H1 (cell line): ENCODE measurements around the gene AKR1C8. TPM values are rescaled to one million over a fixed set of nuclear protein-coding genes. Genes with fewer than 3 reads are reported as not detected.

Source experiments
- CTCF ChIA-PET: fragments of 300-600 bp; sonication (Branson Sonifier 250); formaldehyde crosslinking; loops from one replicate; lab custom pipeline; 2021; ENCODE audit not compliant: partially characterized antibody; lab: Charles Lee
- POLR2A ChIA-PET: fragments of 300-600 bp; sonication (Branson Sonifier 250); formaldehyde crosslinking; loops from one replicate; lab custom pipeline; 2021; ENCODE audit warnings: inconsistent platforms; ENCODE audit not compliant: partially characterized antibody; lab: Charles Lee
- DNase-seq, 2 experiments: peaks; one replicate each; pipeline versions ENCODE4 v3.0.0 to v3.0.0-alpha.2; 2010 to 2022; ENCODE audit warnings: low spot score in 2 of 2, low read depth in 1 of 2, mixed read lengths in 1 of 2
- FAIRE-seq: peaks from 2 replicates; lab custom pipeline; 2011; peaks lifted over from hg19 to GRCh38; lab: Jason Lieb, UNC
- H2AFZ ChIP-seq: 2 replicates; pipeline ENCODE4 v1.8.1; 2012; ENCODE audit warnings: low read length, inconsistent platforms
- H2AK5ac ChIP-seq: 2 replicates; pipeline ENCODE4 v1.6.1; 2013; ENCODE audit warnings: low read depth, low read length
- H2BK120ac ChIP-seq: replicated peaks from 2 replicates; pipeline ENCODE3; 2013; ENCODE audit warnings: low read depth, low read length, inconsistent platforms
- H2BK12ac ChIP-seq: 2 replicates; pipeline ENCODE4 v1.6.1; 2013; ENCODE audit warnings: low read depth, low read length
- H2BK15ac ChIP-seq: 2 replicates; pipeline ENCODE4 v1.6.1; 2013; ENCODE audit warnings: low read length
- H2BK20ac ChIP-seq: 2 replicates; pipeline ENCODE4 v1.6.1; 2013; ENCODE audit warnings: low read length
- H2BK5ac ChIP-seq: 2 replicates; pipeline ENCODE4 v1.6.1; 2013; ENCODE audit warnings: low read depth, low read length
- H3K14ac ChIP-seq: 2 replicates; pipeline ENCODE4 v1.6.1; 2013; ENCODE audit warnings: inconsistent platforms; ENCODE audit not compliant: insufficient read length
- H3K18ac ChIP-seq: 2 replicates; pipeline ENCODE4 v1.6.1; 2013; ENCODE audit warnings: low read length; ENCODE audit errors: extremely low read depth
- H3K23ac ChIP-seq: 2 replicates; pipeline ENCODE4 v1.6.1; 2013; ENCODE audit warnings: inconsistent platforms; ENCODE audit not compliant: insufficient read length
- H3K23me2 ChIP-seq: 2 replicates; pipeline ENCODE4 v1.6.1; 2013; ENCODE audit warnings: low read depth, low read length
- H3K27ac ChIP-seq: 2 replicates; pipeline ENCODE4 v1.6.1; 2011; ENCODE audit warnings: low read depth, low read length, inconsistent platforms
- H3K27me3 ChIP-seq, 4 experiments: replicated peaks in 1 of 4; 1 replicate in 1 of 4; 2 replicates in 3 of 4; pipeline versions ENCODE4 v1.6.1 to v1.8.1; 2011 to 2013; ENCODE audit warnings: low read length in 3 of 4, mild to moderate bottlenecking in 3 of 4, inconsistent platforms in 2 of 4, mixed read lengths in 2 of 4, moderate library complexity in 1 of 4; ENCODE audit not compliant: control insufficient read depth in 3 of 4, insufficient read depth in 3 of 4; ENCODE audit errors: extremely low read depth in 1 of 4
- H3K36me3 ChIP-seq, 4 experiments: 2 replicates each; pipeline versions ENCODE4 v1.6.1 to v1.8.1; 2011 to 2013; ENCODE audit warnings: mild to moderate bottlenecking in 4 of 4, low read length in 3 of 4, moderate library complexity in 2 of 4, control low read depth in 1 of 4, inconsistent platforms in 1 of 4; ENCODE audit not compliant: insufficient read depth in 4 of 4, control insufficient read depth in 2 of 4
- H3K4ac ChIP-seq: replicated peaks from 2 replicates; pipeline ENCODE3; 2013; ENCODE audit warnings: low read length, low read depth, mixed read lengths, inconsistent platforms; ENCODE audit not compliant: insufficient read length
- H3K4me1 ChIP-seq, 4 experiments: replicated peaks in 1 of 4; 1 replicate in 1 of 4; 2 replicates in 3 of 4; pipeline versions ENCODE4 v1.6.1 to v1.8.1; 2011 to 2013; ENCODE audit warnings: low read length in 3 of 4, inconsistent platforms in 2 of 4, mixed read lengths in 1 of 4; ENCODE audit not compliant: insufficient read depth in 4 of 4, control insufficient read depth in 3 of 4
- H3K4me2 ChIP-seq, 2 experiments: 2 replicates each; pipeline versions ENCODE4 v1.6.1 to v1.8.1; 2011 to 2013; ENCODE audit warnings: low read depth in 2 of 2, low read length in 2 of 2, control low read depth in 1 of 2, inconsistent platforms in 1 of 2, mild to moderate bottlenecking in 1 of 2; ENCODE audit not compliant: insufficient read depth in 1 of 2
- H3K4me3 ChIP-seq, 4 experiments: fragments of 200-600, 300-600 bp in 1 of 4; sonication (generic), shearing (Covaris generic), sonication (Bioruptor Twin) in 1 of 4; 2 replicates each; pipeline versions ENCODE4 v1.5.1 to v1.8.1; 2011 to 2016; ENCODE audit warnings: low read length in 4 of 4, low read depth in 3 of 4, control low read depth in 2 of 4, inconsistent platforms in 2 of 4, mild to moderate bottlenecking in 2 of 4, mixed read lengths in 1 of 4, moderate library complexity in 1 of 4; ENCODE audit not compliant: insufficient read depth in 2 of 4; ENCODE audit errors: extremely low read depth in 1 of 4
- H3K56ac ChIP-seq: replicated peaks from 2 replicates; pipeline ENCODE3; 2013; ENCODE audit warnings: low read depth, mild to moderate bottlenecking, mixed read lengths, low read length, inconsistent platforms; ENCODE audit not compliant: insufficient read length
- H3K79me1 ChIP-seq: 2 replicates; pipeline ENCODE4 v1.6.1; 2013; ENCODE audit warnings: low read depth, low read length, control low read depth
- H3K79me2 ChIP-seq, 2 experiments: 2 replicates each; pipeline versions ENCODE4 v1.6.1 to v1.8.1; 2012 to 2013; ENCODE audit warnings: low read length in 2 of 2, mild to moderate bottlenecking in 2 of 2, inconsistent platforms in 1 of 2; ENCODE audit not compliant: insufficient read depth in 2 of 2, control insufficient read depth in 1 of 2
- H3K9ac ChIP-seq, 4 experiments: replicated peaks in 1 of 4; 1 replicate in 1 of 4; 2 replicates in 3 of 4; pipeline versions ENCODE4 v1.6.1 to v1.8.1; 2011 to 2013; ENCODE audit warnings: low read depth in 3 of 4, low read length in 3 of 4, control low read depth in 2 of 4, mild to moderate bottlenecking in 2 of 4, moderate library complexity in 2 of 4, inconsistent platforms in 1 of 4; ENCODE audit errors: extremely low read depth in 1 of 4
- H3K9me3 ChIP-seq, 2 experiments: 2 replicates each; pipeline versions ENCODE4 v1.6.1 to v1.8.1; 2012 to 2013; ENCODE audit warnings: mild to moderate bottlenecking in 2 of 2, moderate library complexity in 2 of 2, control low read depth in 1 of 2, inconsistent platforms in 1 of 2, low read depth in 1 of 2, low read length in 1 of 2, mixed read lengths in 1 of 2; ENCODE audit not compliant: insufficient read depth in 2 of 2
- H4K20me1 ChIP-seq, 2 experiments: replicated peaks in 1 of 2; 2 replicates each; pipeline versions ENCODE3 to v1.8.1; 2011 to 2013; ENCODE audit warnings: inconsistent platforms in 2 of 2, low read length in 2 of 2, mild to moderate bottlenecking in 1 of 2; ENCODE audit not compliant: insufficient read depth in 2 of 2, control insufficient read depth in 1 of 2
- H4K5ac ChIP-seq: 2 replicates; pipeline ENCODE4 v1.6.1; 2013; ENCODE audit warnings: low read length, low read depth, mixed read lengths, inconsistent platforms; ENCODE audit not compliant: insufficient read length
- H4K8ac ChIP-seq: 2 replicates; pipeline ENCODE4 v1.8.0; 2013; ENCODE audit warnings: mild to moderate bottlenecking, moderate library complexity, low read length, inconsistent platforms; ENCODE audit not compliant: insufficient read depth; ENCODE audit errors: extremely low read depth
- H4K91ac ChIP-seq: replicated peaks from 2 replicates; pipeline ENCODE3; 2013; ENCODE audit warnings: low read length, mixed read lengths, inconsistent platforms; ENCODE audit not compliant: insufficient read length
- BCL11A ChIP-seq, 2 experiments: IDR thresholded peaks; one replicate each; pipeline ENCODE4 v1.6.1; 2011; ENCODE audit warnings: low read depth in 2 of 2, low read length in 2 of 2, mild to moderate bottlenecking in 2 of 2
- CEBPB ChIP-seq: IDR thresholded peaks from 2 replicates; pipeline ENCODE4 v1.6.1; 2012; ENCODE audit warnings: low read depth, low read length
- CREB1 ChIP-seq: IDR thresholded peaks from 2 replicates; pipeline ENCODE4 v1.6.1; 2012; ENCODE audit warnings: inconsistent platforms
- CTBP2 ChIP-seq: IDR thresholded peaks from 2 replicates; pipeline ENCODE4 v1.7.0; 2011; ENCODE audit warnings: borderline replicate concordance, mild to moderate bottlenecking, moderate library complexity, mixed read lengths, low read length; ENCODE audit not compliant: insufficient read depth, insufficient read length
- EZH2 ChIP-seq: fragments of 200-600 bp; sonication (generic); IDR thresholded peaks from 2 replicates; pipeline ENCODE4 v1.7.1; 2012; ENCODE audit warnings: low read depth, mild to moderate bottlenecking, moderate library complexity, low read length, inconsistent platforms; ENCODE audit not compliant: severe bottlenecking
- HDAC2 ChIP-seq, 2 experiments: fragments of 300-600 bp in 1 of 2; sonication (generic) in 1 of 2; IDR thresholded peaks; 2 replicates each; pipeline ENCODE4 v1.6.1; 2011 to 2012; ENCODE audit warnings: low read depth in 2 of 2, low read length in 2 of 2, mild to moderate bottlenecking in 2 of 2, moderate library complexity in 2 of 2, borderline replicate concordance in 1 of 2, inconsistent platforms in 1 of 2
- KDM1A ChIP-seq: fragments of 200-600, 300-600 bp; sonication (generic); IDR thresholded peaks from 2 replicates; pipeline ENCODE4 v1.7.1; 2016; ENCODE audit warnings: mild to moderate bottlenecking, low read length, borderline replicate concordance
- KDM4A ChIP-seq: IDR thresholded peaks from one replicate; pipeline ENCODE4 v1.7.1; 2012; ENCODE audit warnings: low read depth, mild to moderate bottlenecking, moderate library complexity, low read length, inconsistent platforms; ENCODE audit not compliant: severe bottlenecking
- POLR2A ChIP-seq, 2 experiments: IDR thresholded peaks; 1 replicate in 1 of 2; 2 replicates in 1 of 2; pipeline ENCODE4 v1.6.1; 2011; ENCODE audit warnings: low read depth in 2 of 2, low read length in 2 of 2, mild to moderate bottlenecking in 2 of 2; ENCODE audit errors: control extremely low read depth in 1 of 2
- RBBP5 ChIP-seq: IDR thresholded peaks from 2 replicates; pipeline ENCODE4 v1.7.1; 2012; ENCODE audit warnings: low read depth, mild to moderate bottlenecking, inconsistent platforms, low read length, moderate library complexity, borderline replicate concordance
- RNF2 ChIP-seq: fragments of 200-900, 300-1000 bp; sonication (generic); IDR thresholded peaks from 2 replicates; pipeline ENCODE4 v1.7.1; 2016; ENCODE audit warnings: borderline replicate concordance, low read depth, mild to moderate bottlenecking, antibody characterized with exemption, low read length; ENCODE audit not compliant: poor library complexity, severe bottlenecking; ENCODE audit errors: missing control alignments
- SP4 ChIP-seq: IDR thresholded peaks from 2 replicates; pipeline ENCODE4 v1.6.1; 2012; ENCODE audit warnings: low read length, inconsistent platforms
- TCF12 ChIP-seq: IDR thresholded peaks from 2 replicates; pipeline ENCODE4 v1.6.1; 2011; ENCODE audit warnings: low read depth, mild to moderate bottlenecking, low read length
- YY1 ChIP-seq: IDR thresholded peaks from 2 replicates; pipeline ENCODE4 v1.6.1; 2011; ENCODE audit warnings: low read depth, mild to moderate bottlenecking, low read length
- ZNF274 ChIP-seq: IDR thresholded peaks from 2 replicates; pipeline ENCODE4 v1.7.0; 2012; ENCODE audit warnings: low read length, borderline replicate concordance; ENCODE audit errors: extremely low read depth
- whole genome bisulfite sequencing, 2 experiments: shearing (Covaris generic) in 1 of 2; methylation state at CpG; one replicate each; pipeline versions ENCODE4 v1.1.6 to v1.1.7; 2013 to 2015; ENCODE audit warnings: low lambda C conversion rate in 2 of 2, mixed read lengths in 2 of 2, inconsistent platforms in 1 of 2, low coverage in 1 of 2, missing lambda C conversion rate in 1 of 2; ENCODE audit not compliant: insufficient replicate concordance in 2 of 2, insufficient coverage in 1 of 2, insufficient read length in 1 of 2; ENCODE audit errors: extremely low coverage in 1 of 2, missing lambda C conversion rate in 1 of 2; 5-methylcytosine and 5-hydroxymethylcytosine counted together
- polyA plus RNA-seq, 7 experiments: library from polyadenylated mRNA; depleted of rRNA in 3 of 7; stranded (reverse) in 5 of 7; unstranded in 2 of 7; fragments of >200 nt in 5 of 7; fragments of 200-250 nt in 2 of 7; gene quantifications; 1 replicate in 5 of 7; 2 replicates in 1 of 7; 4 replicates in 1 of 7; pipeline versions ENCODE4 v1.2.1 to v1.2.3, GENCODE V29; 2011 to 2013; ENCODE audit warnings: missing spikeins in 2 of 7, mixed read lengths in 2 of 7
- total RNA-seq: library from RNA; stranded (reverse); fragmentation: NEBNext Ultra II Directional; extraction: Animal tissue kit (Norgen Biotek cat#: 25700); gene quantifications from 2 replicates; pipeline ENCODE4 v1.2.1, GENCODE V29; 2021

AKR1C8 gene
- total and polyA plus RNA-seq, 2 of the 8 experiments (the other 6 are each of a cell fraction or from before 2014, with no cell fraction given), result not detected

DNA sequence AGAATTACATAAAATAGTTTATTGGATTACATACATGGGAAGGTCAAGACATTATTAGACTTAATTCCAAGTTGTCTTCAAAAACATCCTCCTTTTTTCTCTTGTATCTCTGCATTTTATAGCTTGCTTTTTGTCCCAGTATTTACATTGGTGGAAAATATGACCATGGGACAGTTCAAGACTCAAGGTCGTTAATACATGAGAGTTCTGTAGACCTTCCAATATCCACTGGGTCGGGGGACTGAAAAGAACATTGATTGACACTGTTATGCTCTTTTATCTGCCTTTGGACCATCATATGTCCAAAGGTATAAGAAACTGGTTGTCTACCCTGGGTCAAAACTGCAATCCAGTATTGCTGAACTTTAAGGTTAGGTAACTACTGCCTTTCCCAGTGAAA lies 48.4 kb upstream of the AKR1C8 start:
- H4K8ac ChIP-seq, result no peak overlapping the region
- no peak overlapping the region for H2BK5ac ChIP-seq
- ChIA-PET POLR2A (interaction anchor here (1.1 kb wide), 1 partner anchor 9 kb away, joined by 3 read pairs; no protein-coding TSS in a partner anchor), CTCF (interaction anchor here (1.2 to 1.5 kb wide), 2 partner anchors 50 to 252 kb away, joined by 3 to 4 read pairs; no protein-coding TSS in a partner anchor)
- no peak for DNase-seq
- H3K18ac ChIP-seq, result no peak overlapping the region
- H3K23me2 ChIP-seq, result no peaks in the 10 kb centered on the region
- no peak overlapping the region for H4K5ac ChIP-seq
- no peak overlapping the region for H3K4ac ChIP-seq
- H3K4me3 ChIP-seq, result no peak overlapping the region
- H2BK120ac ChIP-seq, result no peak overlapping the region
- H4K20me1 ChIP-seq, result no peaks in the 10 kb centered on the region
- H3K14ac ChIP-seq, result no peak overlapping the region
- no peaks in the 10 kb centered on the region for H3K27me3 ChIP-seq
- H3K27ac ChIP-seq, result no peak overlapping the region
- H2AFZ ChIP-seq, result no peak overlapping the region
- no peak for FAIRE-seq
- no peak overlapping the region for H3K9ac ChIP-seq
- no peaks in the 10 kb centered on the region for H3K79me2 ChIP-seq
- H3K79me1 ChIP-seq, result no peaks in the 10 kb centered on the region
- H2BK15ac ChIP-seq, result no peak overlapping the region
- H3K4me1 ChIP-seq, result no peaks in the 10 kb centered on the region
- no peak overlapping the region for H2BK12ac ChIP-seq
- 77% methylated on average over 2 of the region's 2 CpGs; no CpG with 5 or more reads in 1 of the 2 experiments for WGBS, 2 experiments
- H2AK5ac ChIP-seq, result no peak overlapping the region
- no peaks in the 10 kb centered on the region for H3K36me3 ChIP-seq
- no peaks in the 10 kb centered on the region; a peak in 1 of 4 replicates for H3K9me3 ChIP-seq
- H2BK20ac ChIP-seq, result no peak overlapping the region
- no peak overlapping the region for H3K56ac ChIP-seq
- no peak overlapping the region for H3K4me2 ChIP-seq
- no peak overlapping the region for H4K91ac ChIP-seq
- H3K23ac ChIP-seq, result no peak overlapping the region
- TF ChIP-seq TCF12 (no peak), EZH2 (no peak), HDAC2 (IDR thresholded peaks at IDR 0.05; ENCODE audit: borderline replicate concordance in 1 of 2, low read depth in 2 of 2, low read length in 2 of 2) (no peak), CEBPB (no peak), CREB1 (no peak), SP4 (no peak), RNF2 (no peak), ZNF274 (no peak), KDM1A (no peak), RBBP5 (no peak), POLR2A (IDR thresholded peaks at IDR 0.05; ENCODE audit: control extremely low read depth in 1 of 2, low read depth in 2 of 2, low read length in 2 of 2) (no peak), YY1 (no peak), BCL11A (IDR thresholded peaks at IDR 0.05; ENCODE audit: low read depth in 2 of 2, low read length in 2 of 2) (no peak), KDM4A (no peak), CTBP2 (no peak)
